GM20000 (cell line): ENCODE data around the gene BRIX1.

Experiments
- DNase-seq: peaks from one replicate; pipeline ENCODE4 v3.0.0; 2012; ENCODE audit warnings: low spot score
- TF ChIP-seq, protein P1 (sequence below): IDR thresholded peaks from 2 replicates; pipeline ENCODE4 v1.5.1; 2012; ENCODE audit warnings: mild to moderate bottlenecking, control low read depth; ENCODE audit errors: extremely low read depth, missing control alignments

BRIX1 gene

GRCh38 chr5:34926318-34926888 lies 10.9 kb downstream of the BRIX1 start:
- no peak for DNase-seq
- TF ChIP-seq, protein P1, sequence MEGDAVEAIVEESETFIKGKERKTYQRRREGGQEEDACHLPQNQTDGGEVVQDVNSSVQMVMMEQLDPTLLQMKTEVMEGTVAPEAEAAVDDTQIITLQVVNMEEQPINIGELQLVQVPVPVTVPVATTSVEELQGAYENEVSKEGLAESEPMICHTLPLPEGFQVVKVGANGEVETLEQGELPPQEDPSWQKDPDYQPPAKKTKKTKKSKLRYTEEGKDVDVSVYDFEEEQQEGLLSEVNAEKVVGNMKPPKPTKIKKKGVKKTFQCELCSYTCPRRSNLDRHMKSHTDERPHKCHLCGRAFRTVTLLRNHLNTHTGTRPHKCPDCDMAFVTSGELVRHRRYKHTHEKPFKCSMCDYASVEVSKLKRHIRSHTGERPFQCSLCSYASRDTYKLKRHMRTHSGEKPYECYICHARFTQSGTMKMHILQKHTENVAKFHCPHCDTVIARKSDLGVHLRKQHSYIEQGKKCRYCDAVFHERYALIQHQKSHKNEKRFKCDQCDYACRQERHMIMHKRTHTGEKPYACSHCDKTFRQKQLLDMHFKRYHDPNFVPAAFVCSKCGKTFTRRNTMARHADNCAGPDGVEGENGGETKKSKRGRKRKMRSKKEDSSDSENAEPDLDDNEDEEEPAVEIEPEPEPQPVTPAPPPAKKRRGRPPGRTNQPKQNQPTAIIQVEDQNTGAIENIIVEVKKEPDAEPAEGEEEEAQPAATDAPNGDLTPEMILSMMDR: no peak

- TF ChIP-seq, protein P1: no peak
- DNase-seq: no peak
Observed at GRCh38 chr5:34927785-34928184, 12.3 kb downstream of the BRIX1 start.

DNA sequence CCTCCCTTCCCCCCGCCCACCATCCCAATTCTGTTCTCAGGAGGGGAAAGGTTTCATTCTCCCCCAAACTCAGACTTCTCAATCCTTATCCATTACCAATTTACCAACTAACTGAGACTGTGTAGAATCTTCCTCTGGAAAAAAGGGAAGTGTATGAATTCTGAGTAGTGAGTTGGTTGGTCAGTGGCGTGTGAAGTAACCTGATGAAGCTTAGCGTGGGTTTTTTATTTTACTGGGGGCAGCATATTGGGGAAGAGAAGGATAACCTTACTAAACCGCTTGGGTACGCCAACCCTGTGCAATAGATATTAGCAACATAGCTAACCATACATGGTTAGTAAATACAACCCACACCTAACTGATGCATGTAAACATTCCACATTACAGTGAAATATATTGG lies 12.8 kb downstream of the BRIX1 start:
- no peak for DNase-seq

GRCh38 chr5:34929134-34929719 lies 13.7 kb downstream of the BRIX1 start, which contains the start of gene DNAJC21:
Gene DNAJC21, plus strand, starts transcription at chr5:34929559. Its CDS starts 261 bp downstream, at chr5:34929820.
- peak; percentile 99 for DNase-seq
- TF ChIP-seq, protein P1: no peak

More for the DNA sequence above, 12.8 kb downstream of the BRIX1 start:
- TF ChIP-seq, protein P1: no peak

GRCh38 chr5:34929720-34930461 lies 14.4 kb downstream of the BRIX1 start:
- DNase-seq: peak; percentile 91
- TF ChIP-seq, protein P1: no peak

- TF ChIP-seq, protein P1: no peak
- DNase-seq: no peak
Observed at GRCh38 chr5:34930462-34930844, 14.9 kb downstream of the BRIX1 start.

DNA sequence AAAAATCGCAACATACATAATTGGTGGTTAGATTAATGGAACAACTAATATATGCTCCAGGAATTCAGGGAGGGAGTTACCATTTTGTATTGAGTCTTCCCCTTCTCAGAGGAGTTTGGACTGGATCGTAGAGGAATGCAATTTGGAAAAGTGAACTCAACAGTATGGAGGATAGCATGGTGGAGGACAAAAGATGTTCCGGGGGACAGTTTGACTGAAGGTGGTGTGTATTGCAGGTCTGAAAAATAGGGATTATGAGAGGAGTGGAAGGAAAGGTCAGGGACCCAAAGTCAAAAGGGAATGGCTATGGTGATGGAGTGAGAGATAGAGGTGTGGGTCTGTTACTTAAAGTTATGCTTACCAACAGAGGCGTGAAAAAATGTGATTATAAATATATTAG lies 15.4 kb downstream of the BRIX1 start:
- no peak for DNase-seq
- TF ChIP-seq, protein P1: no peak
